Adrenal gland (tissue), 19 donors: Measurements from ENCODE around the gene SPOCK1. TPM values are rescaled to one million over a fixed set of nuclear protein-coding genes. Genes with fewer than 3 reads are reported as not detected.
A peak's percentile ranks its signal among the peaks of the same experiment; 100 is the strongest.
"Not testable (repeated sequence)": the region's sequence is repeated elsewhere in the genome, so short reads cannot be mapped to it uniquely, and the experiment has no call there.

Source experiments
- DNase-seq, 7 donors: peaks; one replicate each; pipeline ENCODE4 v3.0.0-alpha.2; 2019 to 2020
- H3K27ac ChIP-seq, 5 donors: fragments of 200-600 bp; sonication (generic) in 4 of 5; 1 replicate in 3 of 5; 2 replicates in 2 of 5; pipeline versions ENCODE4 v1.5.1 to v1.8.0; 2016 to 2020; ENCODE audit warnings: mild to moderate bottlenecking in 1 of 5
- H3K27me3 ChIP-seq: fragments of 200-600 bp; 2 replicates; pipeline ENCODE4 v1.8.0; 2021
- H3K36me3 ChIP-seq, 2 donors: fragments of 200-600 bp; replicated peaks in 1 of 2; 1 replicate in 1 of 2; 2 replicates in 1 of 2; pipeline versions ENCODE4 v1.5.1 to v1.8.0; 2018 to 2022
- H3K4me1 ChIP-seq, 2 donors: fragments of 200-600 bp; replicated peaks in 1 of 2; 1 replicate in 1 of 2; 2 replicates in 1 of 2; pipeline versions ENCODE4 v1.5.1 to v1.8.0; 2018 to 2021
- H3K4me3 ChIP-seq, 4 donors: fragments of 200-600 bp; sonication (generic) in 3 of 4; one replicate each; pipeline ENCODE4 v1.5.1; 2016 to 2018
- H3K9me3 ChIP-seq, 3 donors: fragments of 200-600 bp; sonication (generic) in 1 of 3; replicated peaks in 1 of 3; 1 replicate in 2 of 3; 2 replicates in 1 of 3; pipeline versions ENCODE4 v1.5.1 to v1.8.0; 2016 to 2021
- CTCF ChIP-seq, 6 experiments: fragments of 450-650 bp in 4 of 6; fragments of 200-600 bp in 2 of 6; sonication (generic) in 1 of 6; IDR thresholded peaks; 1 replicate in 5 of 6; 2 replicates in 1 of 6; pipeline versions ENCODE4 v1.5.1 to v1.8.0; 2016 to 2021; ENCODE audit warnings: antibody characterized with exemption in 6 of 6, mild to moderate bottlenecking in 2 of 6, moderate library complexity in 1 of 6
- POLR2A ChIP-seq, 2 donors: fragments of 450-650 bp; IDR thresholded peaks; one replicate each; pipeline ENCODE4 v1.6.1; 2017; ENCODE audit warnings: antibody characterized with exemption in 2 of 2, mild to moderate bottlenecking in 2 of 2, moderate library complexity in 1 of 2
- WGBS, 4 donors: extraction: QIAGEN DNeasy Blood & Tissue Kit in 2 of 4; methylation state at CpG; one replicate each; pipeline versions ENCODE4 v1.1.5 to v1.1.7; 2013 to 2017; 5-methylcytosine and 5-hydroxymethylcytosine counted together
- intact Hi-C, 2 donors: fragments of 100-400 bp; cut with DNase I; formaldehyde crosslinking; loops; one replicate each; pipeline versions ENCODE4 v1.14.1 to v1.15.0; 2022 to 2023
- long read RNA-seq, 10 donors: library from polyadenylated mRNA in 3 of 10; unstranded in 2 of 10; stranded (forward) in 1 of 10; transcript quantifications; one replicate each; pipeline ENCODE4 v2.0.0 and lab custom pipeline, GENCODE V29; 2021 to 2026
- polyA plus RNA-seq, 3 donors: library from polyadenylated mRNA; stranded (reverse); fragments of 200-250 nt in 2 of 3; fragments of 350-450 nt in 1 of 3; fragmentation: Illumina TruSeq in 1 of 3; extraction: RNeasy Lipid Tissue Mini Kit (QIAGEN cat#74804) in 1 of 3; gene quantifications; one replicate each; pipeline ENCODE4 v1.2.3, GENCODE V29; 2013 to 2014
- total RNA-seq, 9 donors: library from RNA; depleted of rRNA in 4 of 9; stranded (reverse); fragments of >200 nt in 4 of 9; fragments of 120-200 nt in 1 of 9; fragmentation: NEBNext Ultra II Directional in 1 of 9; extraction: Animal tissue kit (Norgen Biotek cat#: 25700) in 1 of 9; gene quantifications; one replicate each; pipeline versions ENCODE4 v1.1.0 to v1.2.4, GENCODE V29; 2013 to 2023
- donor health status: healthy with polysubstance abuse.
- donor health status: Bipolar disorder and iron deficiency.
- donor health status: DM: yes; HTN: yes; CAD: no.
- donor health status: DM: no; HTN: no; CAD: no.
- donor health status: DM: no; HTN: no; CAD: no.
- donor health status: DM: yes; HTN: yes; CAD: no.

The SPOCK1 gene
- total RNA-seq (100 to 1,000 TPM in 1 of 9 donors, 10 to 100 TPM in 7, 1 to 10 TPM in 1; 5.4 to 102 (median 62.1) TPM), polyA plus RNA-seq (10 to 100 TPM; 32.0 to 58.7 (median 34.6) TPM)
- long read RNA-seq, donor 1: 0 reads
- long read RNA-seq, donor 2: 0 reads
- long read RNA-seq, donor 3, full-length matches to known transcripts: 1 of 1 reads
- long read RNA-seq, donor 3, partial matches to known transcripts: 0 of 1 reads
- long read RNA-seq, donor 3, other reads (novel, unspliced or antisense): 0 of 1 reads
- long read RNA-seq, donor 4, partial matches to known transcripts: 0 of 3 reads
- long read RNA-seq, donor 4, other reads (novel, unspliced or antisense): 3 of 3 reads
- long read RNA-seq, donor 5, full-length matches to known transcripts: 2 of 5 reads
- long read RNA-seq, donor 5, partial matches to known transcripts: 0 of 5 reads
- long read RNA-seq, donor 5, other reads (novel, unspliced or antisense): 3 of 5 reads
- long read RNA-seq, donor 6, full-length matches to known transcripts: 1 of 10 reads
- long read RNA-seq, donor 6, partial matches to known transcripts: 0 of 10 reads
- long read RNA-seq, donor 6, other reads (novel, unspliced or antisense): 9 of 10 reads
- long read RNA-seq, donor 7: 0 reads
- long read RNA-seq, donor 8, partial matches to known transcripts: 0 of 1 reads
- long read RNA-seq, donor 8, other reads (novel, unspliced or antisense): 0 of 1 reads
- long read RNA-seq, donor 9: 0 reads
- long read RNA-seq, donor 10, partial matches to known transcripts: 0 of 1 reads
- long read RNA-seq, donor 10, other reads (novel, unspliced or antisense): 0 of 1 reads

DNA sequence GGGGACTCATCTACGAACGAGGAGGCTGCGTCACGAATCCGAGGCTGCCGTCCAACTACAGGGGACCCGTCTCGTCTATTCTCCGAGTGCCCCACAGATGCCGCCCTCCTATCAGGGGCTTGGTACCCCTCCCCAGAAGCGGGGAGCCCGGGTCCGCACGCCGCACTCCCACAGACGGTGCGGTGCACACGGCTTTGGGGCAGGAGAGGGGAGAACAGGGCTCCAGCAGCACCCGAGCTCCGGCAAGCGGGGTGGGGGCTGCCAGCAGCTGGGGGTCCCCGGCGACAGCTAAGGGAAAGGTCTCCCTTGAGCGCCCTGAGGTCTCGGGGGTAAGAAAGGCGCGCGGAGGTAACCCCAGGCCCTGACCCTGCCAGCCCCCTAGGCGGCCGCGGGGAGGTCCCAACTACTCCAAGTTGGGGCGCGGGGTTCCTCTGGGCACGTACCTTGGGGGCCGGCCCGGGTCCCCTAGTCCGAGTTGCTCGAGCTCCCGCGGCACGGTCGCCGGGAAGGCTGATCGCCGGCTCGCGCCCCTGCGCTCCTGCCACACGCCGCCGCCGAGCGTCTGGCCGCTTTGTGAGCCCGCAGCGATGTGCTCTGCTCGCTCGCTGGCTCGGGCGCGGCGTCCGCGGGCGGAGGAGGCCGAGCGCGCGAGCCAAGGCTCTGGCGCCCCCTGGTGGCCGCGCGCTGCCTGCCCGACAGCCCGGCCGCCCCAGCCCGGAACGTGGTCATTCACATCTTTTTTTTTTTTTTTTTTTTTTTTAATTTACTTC lies at the start of gene SPOCK1:
TSS of gene SPOCK1 (minus strand) at position 591 of the 770 bp plus-strand sequence.
- no peaks in the 10 kb centered on the region for H3K9me3 ChIP-seq
- peak; percentile 56 to 86 (median 74) for DNase-seq
- 0 to 2% (median 1%) methylated on average over 22 to 78 of the region's 78 CpGs for WGBS, 4 donors
- peak within 1 kb of the TSS in 1 of 5 donors; percentile 43 for H3K27ac ChIP-seq
- intact Hi-C loops: loop anchor here (5.0 kb wide), 3 partner anchors 152 to 697 kb away; no protein-coding TSS in a partner anchor
- H3K4me1 ChIP-seq: peaks cover 5 to 6% of the 10 kb centered on the region in 2 donors
- H3K36me3 ChIP-seq: no peaks in the 10 kb centered on the region
- H3K27me3 ChIP-seq: peaks cover 4% of the 10 kb centered on the region
- peak within 1 kb of the TSS in 2 of 4 donors; percentile 43 to 65 for H3K4me3 ChIP-seq
- TF ChIP-seq CTCF (IDR thresholded peaks at IDR 0.05) (peak; percentile 10 to 97 (median 56)), POLR2A (IDR thresholded peaks at IDR 0.05) (peak in 1 of 2 donors; percentile 61)

GRCh38 chr5:137545956-137546355 lies 46.8 kb upstream of the SPOCK1 start:
- Histone ChIP-seq H3K4me3 (no peak overlapping the region), H3K9me3 (no peaks in the 10 kb centered on the region), H3K4me1 (no peaks in the 10 kb centered on the region), H3K27me3 (no peaks in the 10 kb centered on the region), H3K36me3 (no peaks in the 10 kb centered on the region), H3K27ac (no peak overlapping the region)
- WGBS, 4 donors: 78 to 92% (median 85%) methylated on average over 4 of the region's 4 CpGs
- no peak for DNase-seq
- intact Hi-C loops: no loop called here
- TF ChIP-seq POLR2A (IDR thresholded peaks at IDR 0.05) (no peak), CTCF (IDR thresholded peaks at IDR 0.05) (no peak)

DNA sequence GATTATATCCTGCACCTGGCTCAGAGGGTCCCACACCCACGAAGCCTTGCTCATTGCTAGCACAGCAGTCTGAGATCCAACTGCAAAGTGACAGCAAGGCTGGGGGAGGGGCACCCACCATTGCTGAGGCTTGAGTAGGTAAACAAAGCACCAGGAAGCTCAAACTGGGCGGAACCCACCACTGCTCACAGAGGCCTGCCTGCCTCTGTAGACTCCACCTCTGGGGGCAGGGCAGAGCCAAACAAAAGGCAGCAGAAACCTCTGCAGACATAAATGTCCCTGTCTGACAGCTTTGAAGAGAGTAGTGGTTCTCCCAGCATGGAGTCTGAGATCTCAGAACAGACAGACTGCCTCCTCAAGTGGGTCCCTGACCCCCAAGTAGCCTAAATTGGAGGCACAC lies 36.3 kb upstream of the SPOCK1 start:
- intact Hi-C loops, H3K4me1 ChIP-seq, H3K36me3 ChIP-seq, H3K4me3 ChIP-seq, H3K27ac ChIP-seq, H3K9me3 ChIP-seq, DNase-seq, H3K27me3 ChIP-seq: not testable (repeated sequence)
- WGBS, 4 donors: 51 to 61% (median 57%) methylated on average over 2 of the region's 2 CpGs

DNA sequence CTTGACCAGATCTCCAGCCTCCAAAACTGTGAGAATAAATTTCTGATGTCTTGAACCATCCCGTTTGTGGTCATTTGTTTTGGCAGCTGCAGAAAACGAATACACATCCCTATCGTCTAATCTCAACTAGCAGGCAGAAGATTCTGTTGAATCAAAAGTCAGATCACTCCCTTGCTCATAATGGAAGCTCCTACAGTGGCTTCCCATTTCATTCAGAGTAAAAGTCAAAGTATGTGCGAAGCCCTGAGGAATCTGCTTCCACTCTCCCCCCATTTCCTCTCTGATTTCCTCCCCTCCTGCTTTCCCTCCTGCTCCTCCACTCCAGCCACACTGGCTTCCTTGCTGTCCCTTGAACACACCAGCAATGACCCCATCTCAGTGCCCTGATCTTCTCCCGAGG lies 34.8 kb upstream of the SPOCK1 start:
- Histone ChIP-seq H3K27me3 (no peaks in the 10 kb centered on the region), H3K27ac (no peak overlapping the region), H3K4me1 (no peaks in the 10 kb centered on the region), H3K4me3 (no peak overlapping the region), H3K36me3 (no peaks in the 10 kb centered on the region), H3K9me3 (no peaks in the 10 kb centered on the region)
- DNase-seq: no peak
- TF ChIP-seq CTCF (IDR thresholded peaks at IDR 0.05) (no peak), POLR2A (IDR thresholded peaks at IDR 0.05) (no peak)
- intact Hi-C loops: no loop called here
- WGBS, 4 donors: 52 to 80% (median 69%) methylated on average over 5 of the region's 5 CpGs
